Mesodermal cell (in vitro differentiated cells): ENCODE results near the gene CASKIN1.

Source experiments
- H3K27ac ChIP-seq: 2 replicates; pipeline ENCODE4 v1.7.0; 2013; ENCODE audit warnings: mild to moderate bottlenecking, low read depth, low read length, moderate library complexity; ENCODE audit not compliant: severe bottlenecking
- H3K36me3 ChIP-seq: 2 replicates; pipeline ENCODE4 v1.7.1; 2013; ENCODE audit warnings: mild to moderate bottlenecking, low read length, moderate library complexity; ENCODE audit not compliant: control insufficient read depth, insufficient read depth
- H3K4me1 ChIP-seq: one replicate; pipeline ENCODE4 v1.7.1; 2013; ENCODE audit warnings: mild to moderate bottlenecking, low read length; ENCODE audit not compliant: insufficient read depth, control insufficient read depth, poor library complexity, severe bottlenecking
- H3K4me3 ChIP-seq: 2 replicates; pipeline ENCODE4 v1.7.0; 2013; ENCODE audit warnings: low read length, control low read depth, mild to moderate bottlenecking; ENCODE audit not compliant: insufficient read depth, poor library complexity, severe bottlenecking; ENCODE audit errors: extremely low read depth
- H3K9me3 ChIP-seq: 2 replicates; pipeline ENCODE4 v1.7.1; 2013; ENCODE audit warnings: mild to moderate bottlenecking, low read length, moderate library complexity; ENCODE audit not compliant: control insufficient read depth
- WGBS, 2 experiments: methylation state at CpG; one replicate each; pipeline ENCODE4 v1.1.5; 2013; ENCODE audit warnings: missing lambda C conversion rate in 2 of 2; ENCODE audit not compliant: insufficient coverage in 2 of 2; 5-methylcytosine and 5-hydroxymethylcytosine counted together

Gene CASKIN1

DNA sequence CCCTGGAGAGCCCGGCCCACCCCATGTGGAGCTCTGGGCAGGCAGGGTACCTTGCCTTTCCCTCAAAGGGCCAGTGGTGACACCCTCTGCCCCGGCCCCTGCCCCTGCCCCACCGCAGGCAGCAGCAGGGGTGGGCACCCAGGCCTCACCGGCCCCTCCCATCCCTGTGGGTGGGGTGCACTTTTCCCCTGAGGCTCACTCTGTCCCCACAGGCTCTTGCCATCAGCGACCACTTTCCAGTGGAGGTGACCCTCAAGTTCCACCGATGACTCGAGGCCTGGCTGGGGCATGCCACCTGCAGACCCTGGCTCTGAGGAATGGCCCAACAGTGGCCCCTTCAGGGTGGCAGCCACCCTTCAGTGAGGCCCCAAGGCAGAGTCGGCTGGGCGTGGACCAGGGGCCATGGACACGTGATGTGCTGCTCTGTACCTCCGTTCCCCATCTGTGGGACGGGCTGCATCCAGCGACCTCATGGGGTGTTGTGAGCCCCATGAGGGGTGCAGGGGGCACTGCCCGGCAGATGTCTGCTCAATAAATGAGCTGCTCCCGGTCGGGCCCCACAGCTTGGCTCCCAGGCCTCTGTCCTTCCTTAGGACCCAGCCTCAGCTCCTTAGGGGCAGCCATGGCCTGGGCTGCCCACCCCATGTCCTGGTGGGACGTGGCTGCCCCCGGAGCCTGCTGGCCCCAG, 41.9 kb upstream of the CASKIN1 start:
- Histone ChIP-seq H3K4me3 (no peak overlapping the region), H3K4me1 (peaks cover 13% of the 10 kb centered on the region), H3K36me3 (peaks cover 38% of the 10 kb centered on the region), H3K27ac (no peak overlapping the region), H3K9me3 (no peaks in the 10 kb centered on the region)
- WGBS, 2 experiments, result 61 to 72% methylated on average over 13 to 18 of the region's 18 CpGs

DNA sequence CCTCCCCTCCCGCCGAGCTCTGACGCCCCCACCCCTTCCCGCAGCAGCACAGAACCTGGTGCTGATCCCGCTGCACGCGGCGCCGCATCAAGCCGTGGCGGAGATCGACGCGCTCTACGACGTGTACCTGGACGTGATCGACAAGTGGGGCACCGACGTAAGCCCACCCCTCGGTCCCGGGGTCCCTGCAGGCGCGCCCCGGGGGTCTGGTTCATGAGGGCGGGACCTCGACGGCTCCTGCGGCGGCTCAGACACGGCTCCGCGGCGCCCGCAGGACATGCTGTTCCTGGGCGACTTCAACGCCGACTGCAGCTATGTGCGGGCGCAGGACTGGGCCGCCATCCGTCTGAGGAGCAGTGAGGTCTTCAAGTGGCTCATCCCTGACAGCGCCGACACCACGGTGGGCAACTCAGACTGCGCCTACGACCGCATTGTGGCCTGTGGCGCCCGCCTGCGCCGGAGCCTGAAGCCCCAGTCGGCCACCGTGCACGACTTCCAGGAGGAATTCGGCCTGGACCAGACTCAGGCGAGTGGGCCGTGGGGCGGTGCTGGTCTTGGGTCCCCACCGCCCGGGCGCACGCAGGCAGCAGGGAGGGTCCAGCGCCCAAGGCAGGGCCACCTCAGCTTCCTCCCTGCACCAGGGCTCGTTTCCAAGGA, 41.2 kb upstream of the CASKIN1 start:
- no peak overlapping the region for H3K4me3 ChIP-seq
- peaks cover 38% of the 10 kb centered on the region for H3K36me3 ChIP-seq

DNA sequence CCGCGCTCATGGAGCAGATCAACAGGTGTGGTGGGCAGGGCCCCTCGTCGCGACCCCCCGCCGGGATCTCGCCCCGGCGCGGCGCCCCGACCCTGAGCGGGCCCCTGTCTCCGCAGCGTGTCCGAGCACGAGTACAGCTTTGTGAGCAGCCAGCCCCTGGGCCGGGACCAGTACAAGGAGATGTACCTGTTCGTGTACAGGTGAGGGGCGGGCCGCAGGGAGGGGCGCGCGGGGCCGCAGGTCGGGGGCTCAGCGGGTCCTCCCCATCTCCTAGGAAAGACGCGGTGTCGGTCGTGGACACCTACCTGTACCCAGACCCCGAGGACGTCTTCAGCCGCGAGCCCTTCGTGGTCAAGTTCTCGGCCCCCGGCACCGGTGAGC, 40.7 kb upstream of the CASKIN1 start:
- Histone ChIP-seq H3K27ac (no peak overlapping the region), H3K36me3 (peaks cover 38% of the 10 kb centered on the region), H3K9me3 (no peaks in the 10 kb centered on the region), H3K4me1 (peaks cover 13% of the 10 kb centered on the region), H3K4me3 (peak overlapping the region; percentile 21)
- 11 to 14% methylated on average over 28 to 39 of the region's 40 CpGs for WGBS, 2 experiments

More for the DNA sequence above, 41.2 kb upstream of the CASKIN1 start:
- Histone ChIP-seq H3K4me1 (peaks cover 13% of the 10 kb centered on the region), H3K9me3 (no peaks in the 10 kb centered on the region), H3K27ac (no peak overlapping the region)
- WGBS, 2 experiments, result 18 to 21% methylated on average over 52 to 56 of the region's 65 CpGs

DNA sequence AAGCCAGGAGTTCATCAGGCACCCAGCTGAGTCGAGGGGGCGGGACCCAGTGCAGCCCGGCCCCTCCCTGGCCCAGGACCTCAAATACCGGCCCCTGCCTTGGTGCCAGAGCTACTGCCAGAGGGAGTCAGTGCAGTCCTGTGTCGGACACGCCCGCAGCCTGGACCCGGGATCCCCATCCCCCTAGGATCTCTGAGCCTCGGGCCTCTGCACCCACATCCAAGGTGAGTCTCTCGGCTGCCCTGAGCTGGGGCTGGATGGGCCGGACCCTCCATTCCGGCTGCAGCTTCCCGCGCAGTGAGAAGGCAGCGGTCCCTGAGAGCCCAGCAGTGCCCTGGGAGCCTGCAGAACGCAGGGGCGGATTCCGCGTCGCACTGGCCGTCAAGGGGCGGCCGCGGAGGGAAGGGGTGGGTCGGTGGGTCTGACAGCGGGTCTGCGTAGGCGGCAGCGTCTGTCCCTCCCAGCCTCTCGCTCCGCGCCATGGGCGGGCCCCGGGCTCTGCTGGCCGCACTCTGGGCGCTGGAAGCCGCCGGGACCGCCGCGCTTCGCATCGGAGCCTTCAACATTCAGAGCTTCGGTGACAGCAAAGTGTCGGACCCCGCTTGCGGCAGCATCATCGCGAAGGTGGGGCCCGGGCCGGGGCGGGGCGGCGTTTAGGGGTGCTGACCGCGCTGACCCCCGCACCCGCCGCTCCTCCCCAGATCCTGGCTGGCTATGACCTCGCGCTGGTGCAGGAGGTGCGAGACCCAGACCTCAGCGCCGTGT, 40.1 kb upstream of the CASKIN1 start, which contains the start of gene DNASE1L2:
DNASE1L2 (plus strand) TSS at position 108 of the 765 bp plus-strand sequence; CDS start at position 481, 373 bp downstream.
- peak within 1 kb of the TSS; percentile 21 for H3K4me3 ChIP-seq
- WGBS, 2 experiments, result 10 to 13% methylated on average over 57 to 58 of the region's 64 CpGs
- no peaks in the 10 kb centered on the region for H3K9me3 ChIP-seq
- H3K27ac ChIP-seq, result no peak within 1 kb of the TSS
- peaks cover 13% of the 10 kb centered on the region for H3K4me1 ChIP-seq
- H3K36me3 ChIP-seq, result peaks cover 42% of the 10 kb centered on the region

DNA sequence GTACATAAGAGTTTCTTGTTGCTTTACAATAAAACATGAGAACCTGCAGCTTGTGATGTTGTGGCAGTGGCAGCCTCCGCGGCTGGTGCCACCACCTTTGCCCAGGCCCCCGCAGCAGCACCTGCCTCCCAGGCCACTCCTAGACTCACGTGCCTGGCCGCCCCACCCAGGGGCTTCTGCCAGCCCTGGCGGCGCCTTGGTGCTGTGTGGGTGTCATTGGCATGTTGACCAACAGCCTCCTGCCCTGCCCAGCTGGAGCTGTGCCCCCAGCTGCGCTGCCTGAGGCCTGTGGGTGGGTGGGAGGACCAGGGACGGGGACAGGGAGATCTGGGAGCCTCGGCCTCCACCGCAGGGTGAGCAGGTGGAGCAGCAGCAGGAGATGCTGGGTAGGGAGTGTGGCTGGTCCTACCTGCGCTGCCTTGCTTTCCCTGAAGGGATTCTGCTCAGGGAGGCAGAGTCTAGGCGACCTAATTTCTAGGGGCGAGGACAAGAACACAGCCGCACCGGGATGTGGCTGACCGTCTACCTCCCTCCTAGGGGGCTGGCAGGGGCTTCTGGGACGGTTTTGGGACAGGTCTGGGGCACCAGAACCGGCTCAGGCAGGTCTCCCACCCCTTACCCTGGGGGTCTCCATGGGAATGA, 39.4 kb upstream of the CASKIN1 start:
- Histone ChIP-seq H3K36me3 (peaks cover 48% of the 10 kb centered on the region), H3K9me3 (no peaks in the 10 kb centered on the region)

DNA sequence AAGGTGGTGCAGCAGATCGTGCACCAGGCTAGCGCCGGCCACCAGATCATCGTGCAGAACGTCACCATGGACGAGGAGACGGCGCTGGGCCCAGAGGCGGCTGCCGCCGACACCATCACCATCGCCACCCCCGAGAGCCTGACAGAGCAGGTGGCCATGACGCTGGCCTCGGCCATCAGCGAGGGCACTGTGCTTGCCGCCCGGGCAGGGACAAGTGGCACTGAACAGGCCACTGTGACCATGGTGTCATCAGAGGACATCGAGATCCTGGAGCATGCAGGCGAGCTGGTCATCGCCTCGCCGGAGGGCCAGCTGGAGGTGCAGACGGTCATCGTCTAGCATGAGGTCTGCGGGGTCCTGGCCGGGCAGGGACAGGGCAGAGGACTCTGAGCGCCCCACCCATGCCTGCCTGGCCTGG, 38.8 kb upstream of the CASKIN1 start:
- no peak overlapping the region for H3K4me3 ChIP-seq
- H3K9me3 ChIP-seq, result no peaks in the 10 kb centered on the region
- H3K36me3 ChIP-seq, result peaks cover 52% of the 10 kb centered on the region
- H3K4me1 ChIP-seq, result peaks cover 13% of the 10 kb centered on the region
- 95% methylated on average over 25 to 28 of the region's 28 CpGs for WGBS, 2 experiments
- no peak overlapping the region for H3K27ac ChIP-seq

More for the DNA sequence above, 39.4 kb upstream of the CASKIN1 start:
- H3K4me1 ChIP-seq, result peaks cover 13% of the 10 kb centered on the region
- peak overlapping the region; percentile 21 for H3K4me3 ChIP-seq
- H3K27ac ChIP-seq, result no peak overlapping the region
- WGBS, 2 experiments, result 78 to 85% methylated on average over 14 to 17 of the region's 19 CpGs

DNA sequence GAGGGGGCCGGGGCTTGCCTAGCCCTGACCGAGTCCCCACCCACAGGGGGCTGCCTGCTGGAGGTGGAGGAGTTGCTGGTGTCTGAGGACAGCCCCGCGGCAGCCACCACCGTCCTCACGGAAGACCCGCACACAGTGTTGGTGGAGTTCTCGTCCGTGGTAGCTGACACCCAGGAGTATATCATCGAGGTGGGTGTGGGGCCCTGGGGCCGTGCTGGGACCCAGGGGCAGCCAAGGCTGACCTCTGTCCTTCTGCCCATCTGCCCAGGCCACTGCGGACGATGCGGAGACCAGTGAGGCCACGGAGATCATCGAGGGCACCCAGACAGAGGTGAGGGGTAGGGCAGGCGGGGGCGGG, 38.4 kb upstream of the CASKIN1 start:
- Histone ChIP-seq H3K4me1 (peaks cover 13% of the 10 kb centered on the region), H3K4me3 (no peak overlapping the region), H3K27ac (no peak overlapping the region), H3K9me3 (no peaks in the 10 kb centered on the region), H3K36me3 (peaks cover 54% of the 10 kb centered on the region)
- 92 to 98% methylated on average over 15 to 18 of the region's 18 CpGs for WGBS, 2 experiments

DNA sequence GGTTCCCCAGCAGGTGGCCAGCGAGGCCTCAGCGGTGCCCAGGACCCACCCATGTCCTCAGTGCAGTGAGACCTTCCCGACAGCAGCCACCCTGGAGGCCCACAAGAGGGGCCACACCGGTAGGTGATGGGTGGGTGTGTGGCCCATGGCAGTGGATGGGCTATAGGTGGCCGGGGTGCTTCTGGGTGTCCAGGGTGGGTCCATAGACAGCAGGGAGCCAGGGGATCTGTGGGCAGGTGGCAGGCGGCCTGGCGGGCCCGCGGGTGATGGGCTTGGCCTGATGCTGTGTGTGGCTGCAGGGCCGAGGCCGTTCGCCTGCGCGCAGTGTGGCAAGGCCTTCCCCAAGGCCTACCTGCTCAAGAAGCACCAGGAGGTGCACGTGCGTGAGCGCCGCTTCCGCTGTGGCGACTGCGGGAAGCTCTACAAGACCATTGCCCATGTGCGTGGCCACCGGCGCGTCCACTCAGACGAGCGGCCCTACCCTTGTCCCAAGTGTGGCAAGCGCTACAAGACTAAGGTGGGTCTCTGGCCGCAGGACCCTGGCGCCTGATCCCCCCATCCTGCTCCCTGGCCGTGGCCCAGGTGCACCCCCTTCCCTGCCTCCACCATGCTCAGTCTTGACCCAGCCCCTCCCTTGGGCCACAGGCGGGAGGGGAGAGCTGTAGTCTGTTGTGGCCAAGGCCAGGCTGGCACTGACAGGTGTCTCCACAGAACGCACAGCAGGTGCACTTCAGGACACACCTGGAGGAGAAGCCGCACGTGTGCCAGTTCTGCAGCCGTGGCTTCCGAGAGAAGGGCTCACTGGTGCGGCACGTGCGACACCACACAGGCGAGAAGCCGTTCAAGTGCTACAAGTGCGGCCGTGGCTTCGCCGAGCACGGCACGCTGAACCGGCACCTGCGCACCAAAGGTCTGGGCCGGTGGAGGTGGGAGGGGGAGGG, 37.7 kb upstream of the CASKIN1 start:
- Histone ChIP-seq H3K4me1 (peaks cover 13% of the 10 kb centered on the region), H3K36me3 (peaks cover 57% of the 10 kb centered on the region)
- 96 to 100% methylated on average over 37 to 39 of the region's 51 CpGs for WGBS, 2 experiments

DNA sequence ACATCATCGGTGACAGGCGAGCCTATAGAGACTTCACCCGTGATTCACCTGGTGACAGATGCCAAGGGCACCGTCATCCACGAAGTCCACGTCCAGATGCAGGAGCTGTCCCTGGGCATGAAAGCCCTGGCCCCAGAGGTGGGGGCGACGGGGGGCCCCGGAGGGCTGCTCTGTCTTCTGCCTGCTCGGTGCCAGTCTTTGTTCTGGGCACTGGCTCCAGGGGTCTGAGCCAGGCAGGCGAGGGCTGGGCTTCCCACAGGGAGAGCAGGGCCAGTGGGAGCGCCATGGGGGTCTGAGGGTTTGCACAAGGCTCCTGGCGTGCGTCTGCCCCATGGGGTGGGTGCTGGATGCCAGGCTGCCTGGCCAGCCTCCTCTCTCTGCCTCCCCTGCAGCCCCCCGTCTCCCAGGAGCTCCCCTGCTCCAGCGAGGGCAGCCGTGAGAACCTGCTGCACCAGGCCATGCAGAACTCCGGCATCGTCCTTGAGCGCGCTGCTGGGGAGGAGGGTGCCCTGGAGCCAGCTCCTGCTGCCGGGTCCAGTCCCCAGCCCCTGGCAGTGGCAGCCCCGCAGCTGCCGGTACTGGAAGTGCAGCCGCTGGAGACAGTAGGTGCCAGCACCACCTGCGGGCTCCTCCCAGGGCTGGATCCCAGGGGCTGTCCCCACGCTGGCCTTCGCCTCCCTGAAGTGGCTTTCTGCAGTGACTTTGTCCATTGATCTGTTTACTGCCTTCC, 36.8 kb upstream of the CASKIN1 start:
- Histone ChIP-seq H3K27ac (no peak overlapping the region), H3K9me3 (no peaks in the 10 kb centered on the region), H3K4me1 (peaks cover 13% of the 10 kb centered on the region), H3K36me3 (peaks cover 67% of the 10 kb centered on the region), H3K4me3 (no peak overlapping the region)
- WGBS, 2 experiments, result 96 to 97% methylated on average over 26 of the region's 28 CpGs

More for the DNA sequence above, 37.7 kb upstream of the CASKIN1 start:
- Histone ChIP-seq H3K4me3 (no peak overlapping the region), H3K27ac (no peak overlapping the region), H3K9me3 (no peaks in the 10 kb centered on the region)
